NT2/D1 (cell line): ENCODE results near the gene TSPYL4.

ENCODE experiments used
- DNase-seq: peaks from one replicate; pipeline ENCODE4 v3.0.0-alpha.2; 2011; ENCODE audit warnings: low read depth, low spot score
- H3K27me3 ChIP-seq: 2 replicates; pipeline ENCODE4 v1.6.0; 2011; ENCODE audit warnings: mild to moderate bottlenecking; ENCODE audit not compliant: insufficient read length, insufficient read depth
- H3K36me3 ChIP-seq: 2 replicates; pipeline ENCODE4 v1.6.1; 2011; ENCODE audit warnings: mild to moderate bottlenecking, low read length, mixed read lengths; ENCODE audit not compliant: insufficient read depth, insufficient read length
- H3K4me1 ChIP-seq: 2 replicates; pipeline ENCODE4 v1.5.1; 2011; ENCODE audit not compliant: insufficient read depth, insufficient read length
- H3K4me3 ChIP-seq: 2 replicates; pipeline ENCODE4 v1.5.1; 2011; ENCODE audit warnings: low read depth; ENCODE audit not compliant: insufficient read length
- H3K9ac ChIP-seq: 2 replicates; pipeline ENCODE4 v1.6.0; 2011; ENCODE audit warnings: low read depth; ENCODE audit not compliant: insufficient read length
- H3K9me3 ChIP-seq: 2 replicates; pipeline ENCODE4 v1.5.1; 2011; ENCODE audit warnings: mild to moderate bottlenecking, low read length; ENCODE audit not compliant: insufficient read depth
- SUZ12 ChIP-seq: IDR thresholded peaks from 2 replicates; pipeline ENCODE4 v1.6.1; 2011; ENCODE audit not compliant: insufficient read length, insufficient read depth; ENCODE audit errors: extremely low read depth
- YY1 ChIP-seq: IDR thresholded peaks from 2 replicates; pipeline ENCODE4 v1.6.1; 2011; ENCODE audit not compliant: insufficient read length, insufficient read depth
- ZNF274 ChIP-seq: IDR thresholded peaks from 2 replicates; pipeline ENCODE4 v1.6.1; 2011; ENCODE audit warnings: mild to moderate bottlenecking, low read depth, low read length

The TSPYL4 gene

GRCh38 chr6:116253505-116254296 is at the start of gene TSPYL4:
TSPYL4 (minus strand) TSS chr6:116254075; CDS start chr6:116254008, 67 bp downstream.
- Histone ChIP-seq H3K4me1 (peaks cover 6% of the 10 kb centered on the region), H3K36me3 (peaks cover 21% of the 10 kb centered on the region)

GRCh38 chr6:116301104-116301503 is 47.2 kb upstream of the TSPYL4 start:
- Histone ChIP-seq H3K27me3 (no peaks in the 10 kb centered on the region), H3K4me3 (no peak overlapping the region), H3K4me1 (no peaks in the 10 kb centered on the region), H3K9ac (no peak overlapping the region), H3K9me3 (peaks cover 10% of the 10 kb centered on the region; the same call in 1 of the 2 replicates), H3K36me3 (no peaks in the 10 kb centered on the region)
- DNase-seq, result no peak
- TF ChIP-seq SUZ12 (no peak), ZNF274 (no peak), YY1 (no peak)

More at GRCh38 chr6:116253505-116254296, at the start of gene TSPYL4:
- H3K4me3 ChIP-seq, result peak within 1 kb of the TSS; percentile 84
- DNase-seq, result peak; percentile 81
- H3K9me3 ChIP-seq, result 0 out of 2 replicates have a peak, but pooled peaks cover 10% of the 10 kb centered on the region
- no peaks in the 10 kb centered on the region for H3K27me3 ChIP-seq
- no peak for TF ChIP-seq ZNF274
- no peak for TF ChIP-seq SUZ12
- no peak for TF ChIP-seq YY1
- H3K9ac ChIP-seq, result peak within 1 kb of the TSS; percentile 80

GRCh38 chr6:116300566-116300965 is 46.7 kb upstream of the TSPYL4 start:
- no peak overlapping the region for H3K4me3 ChIP-seq
- H3K36me3 ChIP-seq, result no peaks in the 10 kb centered on the region
- no peak overlapping the region for H3K9ac ChIP-seq
- TF ChIP-seq YY1 (no peak), SUZ12 (no peak), ZNF274 (no peak)
- no peaks in the 10 kb centered on the region for H3K4me1 ChIP-seq
- no peaks in the 10 kb centered on the region for H3K27me3 ChIP-seq
- no peak for DNase-seq
- H3K9me3 ChIP-seq, result peaks cover 10% of the 10 kb centered on the region; the same call in 1 of the 2 replicates

- Histone ChIP-seq H3K4me1 (no peaks in the 10 kb centered on the region), H3K9ac (no peak overlapping the region), H3K4me3 (no peak overlapping the region), H3K27me3 (no peaks in the 10 kb centered on the region), H3K36me3 (no peaks in the 10 kb centered on the region), H3K9me3 (peaks cover 10% of the 10 kb centered on the region; the same call in 1 of the 2 replicates)
- no peak for TF ChIP-seq YY1
- TF ChIP-seq SUZ12, result no peak
- TF ChIP-seq ZNF274, result no peak
- DNase-seq, result no peak
These were observed 45.1 kb upstream of the TSPYL4 start for GRCh38 chr6:116298973-116299372.

GRCh38 chr6:116298273-116298672 is 44.4 kb upstream of the TSPYL4 start:
- peaks cover 10% of the 10 kb centered on the region; the same call in 1 of the 2 replicates for H3K9me3 ChIP-seq
- DNase-seq, result no peak
- H3K9ac ChIP-seq, result no peak overlapping the region
- no peaks in the 10 kb centered on the region for H3K27me3 ChIP-seq
- TF ChIP-seq YY1 (no peak), SUZ12 (no peak), ZNF274 (no peak)
- H3K36me3 ChIP-seq, result no peaks in the 10 kb centered on the region
- H3K4me1 ChIP-seq, result no peaks in the 10 kb centered on the region
- no peak overlapping the region for H3K4me3 ChIP-seq

- H3K36me3 ChIP-seq, result no peaks in the 10 kb centered on the region
- H3K4me3 ChIP-seq, result no peak overlapping the region
- no peaks in the 10 kb centered on the region for H3K4me1 ChIP-seq
- H3K9me3 ChIP-seq, result no peaks in the 10 kb centered on the region
- DNase-seq, result no peak
- TF ChIP-seq ZNF274 (no peak), SUZ12 (no peak)
- H3K9ac ChIP-seq, result no peak overlapping the region
- H3K27me3 ChIP-seq, result no peaks in the 10 kb centered on the region
These were observed 38.7 kb upstream of the TSPYL4 start for GRCh38 chr6:116292553-116292952.

- no peaks in the 10 kb centered on the region for H3K9me3 ChIP-seq
- DNase-seq, result no peak
- TF ChIP-seq YY1, result no peak
- no peaks in the 10 kb centered on the region for H3K36me3 ChIP-seq
- no peaks in the 10 kb centered on the region for H3K27me3 ChIP-seq
- H3K4me3 ChIP-seq, result no peak overlapping the region
- H3K9ac ChIP-seq, result no peak overlapping the region
- H3K4me1 ChIP-seq, result no peaks in the 10 kb centered on the region
These were observed 38.0 kb upstream of the TSPYL4 start for GRCh38 chr6:116291701-116292396.
